HG03354 (cell line): ENCODE measurements around the gene OR1F1.
"Not testable (repeated sequence)": the region's sequence is repeated elsewhere in the genome, so short reads cannot be mapped to it uniquely, and the experiment has no call there.

ENCODE experiments used
- ATAC-seq: cut with Tn5 transposase; IDR thresholded peaks from one replicate; pipeline ENCODE4 v1.9.1; 2021; ENCODE audit warnings: mild to moderate bottlenecking; ENCODE audit not compliant: unreplicated experiment, poor library complexity, severe bottlenecking

The OR1F1 gene

DNA sequence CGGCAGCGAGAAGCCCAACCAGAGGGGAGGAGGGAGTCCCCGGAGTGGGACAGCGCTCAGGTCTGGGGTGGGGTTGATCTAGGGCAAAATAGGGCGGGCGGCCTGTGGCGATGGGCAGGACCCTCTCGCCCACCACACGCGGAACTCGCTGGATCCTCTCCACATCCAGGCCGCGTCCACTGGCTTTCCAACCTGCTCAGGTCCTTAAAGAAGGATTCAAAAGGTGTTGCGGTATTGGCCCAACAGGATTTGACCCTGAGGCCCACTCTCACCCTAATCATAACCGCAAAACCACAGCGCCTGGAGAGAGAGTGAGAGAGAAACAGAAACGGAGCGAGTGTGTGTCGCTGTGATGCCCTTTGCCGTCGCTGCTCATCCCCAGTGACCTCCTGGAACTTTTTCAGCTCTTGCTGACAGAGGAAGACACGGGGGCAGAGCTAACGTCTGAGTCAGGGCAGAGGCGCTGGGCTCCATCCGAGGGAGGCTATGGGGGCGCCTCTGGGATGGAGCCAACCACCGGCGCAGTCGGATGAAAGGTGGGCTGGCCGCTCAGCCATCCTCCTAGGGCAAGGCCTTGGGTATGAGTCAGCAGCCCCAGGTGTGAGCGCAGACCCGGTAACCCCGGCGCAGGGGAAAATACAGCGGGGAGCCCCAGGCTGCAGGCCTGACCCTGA, 16.7 kb upstream of the OR1F1 start:
- ATAC-seq: peak; percentile 42

DNA sequence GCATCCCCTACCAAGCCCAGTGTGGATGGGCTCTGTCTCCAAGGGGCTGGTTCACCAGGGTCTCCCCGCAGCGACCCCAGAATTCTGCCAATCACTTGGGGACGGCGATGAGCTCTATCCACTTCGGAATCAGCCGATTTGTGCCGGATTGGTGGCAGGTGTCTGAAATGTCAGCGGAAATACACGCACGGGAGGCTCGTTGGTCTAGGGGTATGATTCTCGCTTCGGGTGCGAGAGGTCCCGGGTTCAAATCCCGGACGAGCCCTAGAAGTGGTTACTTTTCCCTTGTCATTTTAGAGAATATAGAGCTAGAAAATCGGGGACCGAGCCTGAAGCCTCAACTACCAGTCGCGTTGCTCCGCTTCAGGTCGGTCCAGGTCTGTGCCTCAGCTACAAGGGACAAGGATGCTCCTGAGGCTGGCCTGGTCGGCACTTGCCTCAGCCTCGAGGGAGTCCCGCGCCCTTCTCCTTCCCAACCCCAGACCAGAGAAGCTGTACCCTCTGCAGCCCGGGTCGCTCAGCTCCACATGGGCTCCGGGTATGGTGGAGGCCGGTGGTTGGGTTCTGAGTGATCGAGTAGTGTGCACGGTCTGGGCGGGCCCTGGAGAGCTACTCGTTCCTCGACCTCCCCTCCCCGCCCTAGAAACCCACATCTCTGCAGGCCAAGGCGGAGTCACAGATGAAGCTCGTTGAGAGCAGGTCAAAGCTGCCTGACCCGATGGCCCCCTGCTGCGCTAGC, 16.0 kb upstream of the OR1F1 start:
- ATAC-seq: peak; percentile 24

DNA sequence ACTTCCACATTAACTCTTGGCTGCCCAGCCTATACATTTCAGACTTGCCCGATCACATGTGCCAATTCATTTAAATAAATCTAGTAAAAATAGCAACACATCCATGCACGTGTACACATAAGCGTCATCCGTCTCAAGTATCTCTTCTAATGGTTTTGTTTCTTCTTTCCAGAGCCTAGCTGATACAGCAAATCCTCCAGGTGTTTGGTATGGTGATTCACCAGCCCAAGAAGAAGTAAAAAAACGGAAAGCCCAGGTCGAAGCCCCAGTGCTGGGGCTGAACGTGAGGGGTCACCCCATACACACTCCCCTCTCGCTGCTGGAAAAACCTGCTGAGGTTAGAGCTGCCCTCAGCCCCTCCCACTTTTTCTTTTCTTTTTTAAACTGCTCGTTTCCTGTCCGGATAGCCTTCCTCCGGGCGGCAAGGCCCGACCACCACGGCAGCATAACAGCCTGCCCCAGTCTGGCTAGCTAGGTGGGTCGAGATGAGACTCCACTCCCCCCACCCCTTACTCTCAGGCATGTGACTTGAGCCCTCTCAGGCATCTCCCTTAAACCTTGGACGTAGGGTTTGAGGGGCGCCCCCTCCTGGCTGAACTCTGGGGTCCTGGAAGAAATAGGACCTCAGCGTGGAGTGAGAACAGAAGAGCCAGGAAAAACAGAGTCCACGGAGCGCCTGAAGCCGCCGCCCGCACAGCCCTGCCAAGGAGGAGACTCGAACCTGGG, 13.9 kb upstream of the OR1F1 start:
- no peak for ATAC-seq

DNA sequence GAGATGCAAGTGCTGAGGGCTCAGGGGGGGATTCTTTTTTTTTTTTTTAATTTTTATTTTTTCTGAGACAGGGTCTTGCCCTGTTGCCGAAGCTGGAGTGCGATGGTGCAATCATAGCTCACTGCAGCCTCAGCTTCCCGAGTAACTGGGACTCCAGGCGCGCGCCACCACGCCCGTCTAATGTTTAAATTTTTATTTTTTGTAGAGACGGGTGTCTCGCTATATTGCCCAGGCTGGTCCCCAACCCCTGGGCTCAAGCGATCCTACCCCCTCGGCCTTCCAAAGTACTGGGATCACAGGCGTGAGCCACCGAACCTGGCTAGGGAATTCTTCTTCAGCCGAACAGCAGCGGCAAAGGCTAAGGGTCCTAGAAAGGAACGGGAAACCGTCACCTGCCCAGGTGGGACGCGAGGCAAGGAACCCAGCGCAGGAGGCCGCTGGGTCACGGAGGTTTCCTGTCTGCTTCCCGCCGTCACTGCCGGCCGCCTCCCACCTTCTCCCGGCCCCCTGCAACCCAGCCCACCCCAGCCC, 13.3 kb upstream of the OR1F1 start:
- no peak for ATAC-seq

DNA sequence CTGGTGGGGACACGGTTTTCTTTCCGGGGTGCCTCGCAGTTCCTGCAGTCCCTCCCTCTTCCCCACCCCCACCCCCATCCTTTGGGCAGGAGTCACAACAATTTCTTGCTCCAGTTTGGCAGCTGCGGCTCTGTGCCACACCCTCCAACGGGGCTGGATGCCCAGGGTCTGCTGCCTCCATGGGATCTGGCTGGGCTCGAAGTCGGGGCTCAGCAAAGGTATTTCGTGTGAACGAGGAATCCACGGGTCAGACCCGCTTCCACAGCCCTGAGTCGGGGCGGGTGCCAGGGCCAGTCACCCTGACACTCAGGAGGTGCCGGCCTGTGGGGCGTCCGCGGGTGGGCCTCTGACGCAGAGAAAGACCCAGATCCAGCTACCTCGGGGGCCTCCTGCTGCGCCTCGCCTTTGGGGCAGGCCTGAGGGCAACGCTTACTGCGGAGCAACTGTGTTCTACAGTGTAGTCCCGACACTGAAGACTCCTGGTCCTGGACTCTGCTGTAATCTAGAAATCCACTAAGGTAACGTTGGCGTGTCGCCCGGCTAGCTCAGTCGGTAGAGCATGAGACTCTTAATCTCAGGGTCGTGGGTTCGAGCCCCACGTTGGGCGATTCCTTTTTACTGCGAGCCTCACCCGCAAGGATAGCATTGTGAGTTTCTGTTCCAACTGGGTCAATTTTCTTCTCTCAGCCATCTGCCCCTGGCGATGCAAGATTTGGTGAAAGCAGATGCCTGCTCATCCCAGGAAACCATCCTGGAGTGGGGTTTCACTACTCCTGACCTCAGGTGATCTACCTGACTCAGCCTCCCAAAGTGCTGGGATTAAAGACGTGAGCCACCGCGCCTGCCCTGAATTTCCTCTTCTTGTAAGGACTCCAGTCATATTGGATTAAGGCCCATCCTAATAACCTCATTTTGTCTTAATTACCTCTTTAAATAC, 12.6 kb upstream of the OR1F1 start:
- ATAC-seq: no peak

DNA sequence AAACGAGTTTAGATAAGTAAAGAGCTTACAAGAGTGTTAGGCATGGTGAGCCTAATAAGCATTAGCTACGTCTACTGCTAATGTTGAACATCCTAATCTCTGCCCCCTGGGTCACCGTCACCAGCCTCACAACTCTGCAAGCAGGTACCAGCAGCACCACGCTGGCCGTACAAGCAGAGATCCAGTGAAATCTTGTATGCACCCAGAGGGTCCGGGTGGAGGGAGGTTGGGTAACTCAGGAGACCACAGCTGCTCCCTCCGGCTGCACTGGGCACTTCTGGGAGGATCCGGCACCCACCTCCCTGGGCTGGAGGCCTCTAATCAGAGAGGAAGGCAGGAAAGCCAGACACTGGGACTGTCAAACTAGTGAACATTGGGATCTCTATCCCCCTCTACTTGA, 8.4 kb upstream of the OR1F1 start:
- ATAC-seq: no peak

DNA sequence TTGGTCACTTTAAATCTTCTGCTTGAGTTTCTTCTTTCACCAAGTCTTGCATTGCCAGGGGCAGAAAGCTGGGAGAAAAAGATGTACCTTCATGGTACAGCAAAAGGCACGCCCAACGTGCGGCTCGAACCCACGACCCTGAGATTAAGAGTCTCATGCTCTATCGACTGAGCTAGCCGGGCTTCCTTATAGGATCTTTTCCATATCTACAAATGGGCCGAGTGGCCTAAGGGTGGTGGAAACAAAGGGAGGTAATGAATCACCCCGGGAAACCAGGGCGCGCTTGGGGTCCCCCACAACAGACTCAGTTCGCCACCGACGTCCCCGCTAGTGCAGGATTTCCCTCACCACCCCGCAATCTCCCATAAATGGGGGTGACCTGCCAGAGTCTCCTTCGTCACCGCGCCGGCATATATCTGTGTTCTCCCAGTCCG, 7.5 kb upstream of the OR1F1 start:
- ATAC-seq: no peak

DNA sequence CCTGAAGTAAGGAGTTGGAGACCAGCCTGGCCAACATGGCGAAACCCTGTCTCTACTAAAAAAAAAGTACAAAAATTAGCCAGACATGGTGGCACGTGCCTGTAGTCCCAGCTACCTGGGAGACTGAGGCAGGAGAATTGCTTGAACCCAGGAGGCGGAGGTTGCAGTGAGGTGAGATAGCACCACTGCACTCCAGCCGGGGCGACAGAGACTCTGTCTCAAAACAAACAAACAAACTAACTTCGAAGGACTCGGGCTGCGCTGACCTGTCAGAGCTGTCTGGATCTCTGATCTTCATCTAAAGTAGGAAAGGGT, 5.8 kb upstream of the OR1F1 start:
- not testable (repeated sequence) for ATAC-seq

DNA sequence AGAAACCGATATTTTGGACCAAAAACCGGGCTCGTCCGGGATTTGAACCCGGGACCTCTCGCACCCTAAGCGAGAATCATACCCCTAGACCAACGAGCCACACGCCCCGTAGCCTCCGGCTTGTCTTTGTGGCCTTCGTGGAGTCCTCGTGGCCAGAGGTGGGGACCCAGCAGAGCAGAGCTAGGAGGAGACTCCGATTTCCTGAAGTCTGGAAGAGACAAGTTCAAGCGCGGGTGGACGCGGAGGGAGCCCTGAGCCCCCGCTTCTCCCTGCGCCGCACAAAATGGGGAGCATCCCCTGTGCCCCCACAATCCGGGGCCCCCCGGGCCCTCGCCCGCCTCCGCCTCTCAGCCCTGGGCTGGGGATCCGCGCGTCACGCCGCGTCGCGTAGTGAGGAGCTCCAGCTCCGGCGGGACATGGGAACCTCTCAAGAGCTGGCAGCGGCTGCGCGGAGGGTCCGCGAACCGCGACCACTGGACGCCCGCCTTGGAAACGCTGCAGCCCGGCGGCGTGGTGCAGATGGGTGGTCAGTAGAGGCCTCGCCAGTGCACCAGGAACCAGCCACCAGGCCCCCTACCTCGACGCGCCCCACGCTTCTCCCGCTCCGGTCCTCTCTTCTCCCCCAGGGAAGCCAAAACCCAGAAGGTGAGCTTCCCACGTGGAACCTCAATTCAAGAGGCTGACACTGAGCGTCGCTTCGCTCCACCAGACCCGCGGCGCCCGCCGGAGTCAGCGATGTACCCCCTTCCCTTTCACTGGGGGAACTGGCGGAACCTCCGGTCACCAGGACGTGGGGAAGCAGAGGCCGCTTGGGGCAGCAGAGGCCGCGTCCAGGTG, 5.2 kb upstream of the OR1F1 start:
- no peak for ATAC-seq

DNA sequence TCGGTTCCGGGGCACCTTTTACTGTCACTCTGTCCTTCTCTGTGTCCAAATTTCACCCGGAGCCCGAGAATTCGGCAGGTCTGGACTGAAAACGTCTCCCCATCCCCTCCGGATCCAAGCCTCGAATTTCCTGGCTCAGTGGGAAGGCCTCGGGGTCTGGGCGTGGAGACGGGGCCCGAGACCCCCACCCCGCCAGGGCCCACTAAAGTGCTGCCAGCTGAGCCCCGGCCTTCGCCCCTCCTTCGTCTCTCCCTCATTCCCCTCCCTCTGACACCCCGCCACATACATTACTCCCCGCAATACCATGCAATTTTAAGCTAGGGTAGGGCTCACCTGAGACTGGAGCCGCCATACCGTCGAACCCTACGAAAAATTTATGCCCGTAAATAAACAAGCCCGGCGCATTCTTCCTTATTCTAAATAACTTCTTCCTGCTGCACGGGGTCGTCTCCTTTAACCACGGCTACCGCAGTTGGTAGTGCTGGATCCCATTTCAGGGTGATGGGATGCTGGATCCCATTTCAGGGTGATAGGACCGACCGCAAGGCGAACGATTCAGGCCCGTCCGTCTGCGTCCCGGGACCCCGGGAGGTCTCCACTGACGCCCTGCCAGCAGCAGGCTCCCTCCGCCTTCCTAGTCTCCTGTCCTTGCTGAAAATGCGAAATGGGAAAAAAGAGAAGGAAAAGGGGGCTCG, 4.4 kb upstream of the OR1F1 start:
- ATAC-seq: no peak

DNA sequence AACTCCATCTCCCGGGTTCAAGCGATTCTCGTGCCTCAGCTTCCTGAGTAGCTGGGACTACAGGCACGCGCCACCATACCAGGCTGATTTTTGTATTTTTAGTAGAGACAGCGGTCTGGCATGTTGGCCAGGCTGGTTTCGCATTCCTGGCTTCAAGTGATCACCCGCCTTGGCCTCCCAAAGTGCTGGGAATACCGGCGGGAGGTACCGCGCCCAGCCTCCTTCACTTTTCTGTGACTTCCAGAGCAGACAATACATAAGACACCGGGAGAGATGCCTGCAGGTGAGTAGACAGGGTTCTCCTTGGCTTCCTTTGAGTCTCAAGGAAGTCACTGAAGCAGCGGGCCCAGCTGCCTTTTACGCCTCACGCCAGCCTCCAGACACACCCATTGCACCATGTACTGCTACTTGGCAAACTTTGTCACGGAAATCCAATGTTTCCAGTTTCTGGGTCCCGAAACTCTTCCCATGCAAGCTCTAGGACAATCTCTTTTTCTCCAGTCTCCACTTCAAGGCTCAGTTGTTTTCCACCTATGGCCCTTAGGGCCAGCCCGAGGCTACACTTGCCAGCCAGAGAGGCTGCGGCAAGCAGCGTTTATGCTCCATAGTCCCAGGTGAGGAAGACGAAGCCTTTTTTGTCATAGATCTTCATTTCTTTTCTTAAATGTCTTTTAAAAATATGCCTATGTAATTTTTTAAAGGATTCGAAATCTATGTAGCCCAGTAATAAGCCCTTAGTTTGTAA, 886 bp upstream of the OR1F1 start:
- ATAC-seq: no peak

DNA sequence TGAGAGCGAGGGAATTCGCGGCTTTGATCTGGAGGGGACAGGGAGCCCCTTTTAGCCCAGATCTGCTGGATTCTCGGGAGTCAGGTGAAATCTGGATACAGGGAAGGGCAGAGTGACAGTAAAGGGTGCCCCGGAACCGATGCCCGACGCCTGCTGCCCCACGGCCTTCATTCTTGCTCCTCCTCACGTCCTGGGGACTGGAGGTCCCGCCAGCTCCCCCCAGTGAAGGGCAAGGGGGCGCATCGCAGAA, 596 bp downstream of the OR1F1 start:
- no peak for ATAC-seq

DNA sequence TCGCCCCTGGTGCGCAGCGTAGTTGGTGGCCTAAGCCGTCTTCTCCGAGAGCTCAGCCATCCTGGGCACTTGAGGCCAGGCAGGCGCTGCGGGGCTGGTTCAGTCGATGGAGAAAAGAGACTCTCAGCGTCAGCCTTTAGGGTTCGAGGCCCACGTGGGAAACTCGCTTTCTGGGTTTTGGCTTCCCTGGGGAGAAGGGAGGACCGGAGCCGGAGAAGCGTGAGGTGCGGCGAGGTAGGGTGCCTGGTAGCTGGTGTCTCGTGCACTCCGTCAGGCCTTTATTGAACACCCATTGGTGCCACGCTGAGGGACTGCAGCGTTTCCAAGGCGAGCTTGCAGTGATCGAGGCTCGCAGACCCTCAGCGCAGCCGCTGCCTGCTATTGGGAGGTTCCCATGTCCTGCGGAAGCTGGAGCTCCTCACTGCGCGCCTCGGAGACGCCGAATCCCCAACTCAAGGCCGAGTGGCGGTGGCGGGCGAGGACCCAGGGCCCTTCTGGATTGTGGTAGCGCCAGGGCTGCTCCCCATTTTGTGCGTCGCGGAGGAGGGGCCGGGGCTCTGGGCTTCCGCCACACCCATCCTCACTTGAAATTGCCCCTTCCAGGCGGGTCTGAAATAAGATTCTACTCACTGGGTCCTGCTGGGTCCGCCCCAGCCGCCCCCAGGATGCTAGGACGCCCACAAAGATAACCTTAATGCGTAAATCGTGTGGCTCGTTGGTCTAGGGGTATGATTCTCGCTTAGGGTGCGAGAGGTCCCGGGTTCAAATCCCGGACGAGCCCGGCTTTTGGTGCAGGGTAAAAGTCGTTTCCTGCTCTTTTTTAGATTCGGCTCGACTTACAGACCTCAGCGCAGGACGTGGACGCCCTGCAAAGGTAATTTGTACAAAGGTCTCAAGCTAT, 1.2 kb downstream of the OR1F1 start:
- no peak for ATAC-seq

DNA sequence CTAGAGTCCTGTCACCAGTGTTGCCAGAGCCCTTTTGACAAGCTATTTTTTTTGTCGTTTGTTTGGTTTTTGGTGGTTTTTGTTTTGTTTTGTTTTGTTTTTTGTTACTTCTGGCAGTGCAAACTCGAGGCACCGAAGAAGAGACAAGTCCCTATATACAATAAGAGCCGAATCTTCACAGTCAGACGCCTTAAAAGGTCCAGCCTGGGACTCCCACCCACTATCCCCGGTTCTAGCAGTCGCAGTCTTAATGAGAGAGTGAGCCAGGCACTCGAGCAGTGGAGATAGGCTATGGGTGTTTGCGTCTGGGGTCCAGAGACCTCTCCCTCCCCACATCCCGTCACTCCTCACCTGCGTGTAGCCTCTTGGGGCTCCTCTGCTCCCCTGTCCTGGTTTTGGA, 1.9 kb downstream of the OR1F1 start:
- ATAC-seq: no peak

DNA sequence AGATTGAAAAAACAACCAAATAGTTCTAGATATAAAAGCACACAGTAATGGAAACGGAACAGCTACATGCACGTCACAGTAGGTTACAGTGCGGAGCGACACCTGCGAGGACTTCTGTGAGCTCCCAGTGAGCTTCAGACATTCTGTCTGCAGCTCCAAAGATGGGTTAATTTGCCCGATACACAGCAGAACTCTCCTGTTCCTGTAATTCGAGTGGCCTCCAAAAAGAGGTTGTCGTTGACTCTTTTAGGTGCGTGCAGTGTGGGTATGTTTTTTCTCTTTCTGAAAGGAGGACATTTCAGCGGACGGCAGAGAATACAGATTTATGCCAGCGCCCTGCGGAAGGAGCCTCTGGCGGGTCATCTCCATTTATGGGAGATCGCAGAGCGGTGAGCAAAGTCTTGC, 2.9 kb downstream of the OR1F1 start:
- ATAC-seq: no peak

DNA sequence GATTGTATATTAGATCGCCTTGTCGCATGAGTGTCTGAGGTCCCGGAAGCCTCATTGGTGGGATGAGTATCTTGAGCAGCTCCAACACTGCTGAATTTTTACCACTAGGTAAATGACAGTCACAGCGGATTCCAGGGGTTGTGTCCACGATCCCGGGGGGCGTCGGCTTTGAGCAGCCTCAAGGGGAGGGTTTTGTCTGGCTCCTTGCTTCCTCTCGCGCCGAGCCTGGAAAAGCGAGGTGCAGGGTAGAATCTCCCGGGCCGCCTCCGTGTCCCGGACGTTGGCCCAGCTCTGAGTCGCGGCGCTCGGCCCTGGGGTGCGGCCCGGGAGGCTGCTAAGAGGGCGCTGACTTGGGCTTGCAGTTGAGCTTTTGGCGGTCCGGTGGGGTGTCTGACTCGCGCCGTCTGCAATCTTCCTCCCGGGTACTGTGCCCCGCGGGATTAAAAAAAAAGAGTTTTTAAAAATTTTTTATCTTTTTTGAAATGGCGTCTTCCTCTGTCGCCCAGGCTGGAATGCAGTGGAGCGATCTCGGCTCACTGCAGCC, 4.5 kb downstream of the OR1F1 start:
- ATAC-seq: no peak
